Kidney epithelial cell (primary cell): ENCODE results near the gene ETNPPL. TPM values are rescaled to one million over a fixed set of nuclear protein-coding genes. Genes with fewer than 3 reads are reported as not detected.

Experiments used
- DNase-seq: peaks from one replicate; pipeline ENCODE4 v3.0.0-alpha.2; 2010; ENCODE audit warnings: low read depth
- H3K27me3 ChIP-seq: 2 replicates; pipeline ENCODE4 v1.6.0; 2011; ENCODE audit warnings: low read length; ENCODE audit not compliant: control insufficient read depth, insufficient read depth
- H3K36me3 ChIP-seq: 2 replicates; pipeline ENCODE4 v1.5.1; 2011; ENCODE audit warnings: low read length; ENCODE audit not compliant: control insufficient read depth, insufficient read depth
- H3K4me3 ChIP-seq: 2 replicates; pipeline ENCODE4 v1.5.1; 2011; ENCODE audit warnings: low read depth, mild to moderate bottlenecking, control low read depth, low read length
- total RNA-seq: library from RNA; depleted of rRNA; stranded (reverse); fragments of >200 nt; gene quantifications from 2 replicates; pipeline ENCODE4 v1.2.3, GENCODE V29; 2015
- TF ChIP-seq, protein P1 (sequence below): IDR thresholded peaks from 2 replicates; pipeline ENCODE4 v1.5.1; 2011; ENCODE audit warnings: mild to moderate bottlenecking, moderate library complexity, low read length, control low read depth, inconsistent platforms; ENCODE audit not compliant: insufficient read depth, poor library complexity, severe bottlenecking

Gene ETNPPL
- total RNA-seq, 1 donor from 2014 or later, result 0.04 TPM

- Histone ChIP-seq H3K27me3 (no peaks in the 10 kb centered on the region), H3K4me3 (no peak overlapping the region), H3K36me3 (no peaks in the 10 kb centered on the region)
- TF ChIP-seq, protein P1, sequence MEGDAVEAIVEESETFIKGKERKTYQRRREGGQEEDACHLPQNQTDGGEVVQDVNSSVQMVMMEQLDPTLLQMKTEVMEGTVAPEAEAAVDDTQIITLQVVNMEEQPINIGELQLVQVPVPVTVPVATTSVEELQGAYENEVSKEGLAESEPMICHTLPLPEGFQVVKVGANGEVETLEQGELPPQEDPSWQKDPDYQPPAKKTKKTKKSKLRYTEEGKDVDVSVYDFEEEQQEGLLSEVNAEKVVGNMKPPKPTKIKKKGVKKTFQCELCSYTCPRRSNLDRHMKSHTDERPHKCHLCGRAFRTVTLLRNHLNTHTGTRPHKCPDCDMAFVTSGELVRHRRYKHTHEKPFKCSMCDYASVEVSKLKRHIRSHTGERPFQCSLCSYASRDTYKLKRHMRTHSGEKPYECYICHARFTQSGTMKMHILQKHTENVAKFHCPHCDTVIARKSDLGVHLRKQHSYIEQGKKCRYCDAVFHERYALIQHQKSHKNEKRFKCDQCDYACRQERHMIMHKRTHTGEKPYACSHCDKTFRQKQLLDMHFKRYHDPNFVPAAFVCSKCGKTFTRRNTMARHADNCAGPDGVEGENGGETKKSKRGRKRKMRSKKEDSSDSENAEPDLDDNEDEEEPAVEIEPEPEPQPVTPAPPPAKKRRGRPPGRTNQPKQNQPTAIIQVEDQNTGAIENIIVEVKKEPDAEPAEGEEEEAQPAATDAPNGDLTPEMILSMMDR, result no peak
- no peak for DNase-seq
Observed at GRCh38 chr4:108787106-108787505, 24.3 kb upstream of the ETNPPL start.

GRCh38 chr4:108786351-108786750 is 23.5 kb upstream of the ETNPPL start:
- no peaks in the 10 kb centered on the region for H3K27me3 ChIP-seq
- H3K4me3 ChIP-seq, result no peak overlapping the region
- no peaks in the 10 kb centered on the region for H3K36me3 ChIP-seq
- no peak for DNase-seq
- TF ChIP-seq, protein P1, result no peak

- H3K4me3 ChIP-seq, result no peak overlapping the region
- no peaks in the 10 kb centered on the region for H3K27me3 ChIP-seq
- H3K36me3 ChIP-seq, result no peaks in the 10 kb centered on the region
- TF ChIP-seq, protein P1, result peak; percentile 40
- DNase-seq, result no peak
Observed at GRCh38 chr4:108783665-108784463, 21.0 kb upstream of the ETNPPL start.

GRCh38 chr4:108779958-108780357 is 17.1 kb upstream of the ETNPPL start:
- Histone ChIP-seq H3K36me3 (no peaks in the 10 kb centered on the region), H3K27me3 (no peaks in the 10 kb centered on the region), H3K4me3 (no peak overlapping the region)
- no peak for DNase-seq
- TF ChIP-seq, protein P1, result no peak

GRCh38 chr4:108777388-108777787 is 14.5 kb upstream of the ETNPPL start:
- TF ChIP-seq, protein P1, result no peak
- Histone ChIP-seq H3K4me3 (no peak overlapping the region), H3K27me3 (no peaks in the 10 kb centered on the region), H3K36me3 (no peaks in the 10 kb centered on the region)
- DNase-seq, result no peak

DNA sequence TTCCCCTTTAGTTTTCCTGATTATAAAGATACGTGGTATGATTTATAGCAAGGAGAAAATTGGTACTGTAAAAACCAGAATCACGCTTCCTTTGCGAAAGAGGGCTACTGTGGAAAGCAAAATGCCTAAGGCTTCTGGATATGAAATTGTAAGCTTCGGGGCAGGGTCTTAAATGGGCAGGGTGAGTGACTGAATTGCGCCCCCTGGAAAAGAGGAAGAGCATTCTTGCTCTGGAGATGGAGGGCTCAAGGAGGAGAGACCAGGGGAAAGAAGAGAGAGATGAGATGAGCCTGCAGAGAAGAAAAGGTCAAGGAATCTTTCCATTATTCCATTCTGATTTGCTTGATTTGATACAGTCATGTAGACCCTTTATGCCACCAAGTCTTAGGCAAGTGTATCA is 13.1 kb upstream of the ETNPPL start:
- TF ChIP-seq, protein P1, result no peak
- H3K27me3 ChIP-seq, result no peaks in the 10 kb centered on the region

More for the DNA sequence above, 13.1 kb upstream of the ETNPPL start:
- H3K4me3 ChIP-seq, result no peak overlapping the region
- DNase-seq, result no peak
- no peaks in the 10 kb centered on the region for H3K36me3 ChIP-seq
